Smooth muscle cell (in vitro differentiated cells): ENCODE data around the gene STK4. TPM values are rescaled to one million over a fixed set of nuclear protein-coding genes. Genes with fewer than 3 reads are reported as not detected.

Experiments used
- DNase-seq: peaks from one replicate; lab custom pipeline; 2025; ENCODE audit not compliant: unreplicated experiment; lab: John Stamatoyannopoulos, UW
- H2AFZ ChIP-seq: fragments of 200-600 bp; sonication (generic); 2 replicates; pipeline ENCODE4 v1.6.0; 2016; ENCODE audit warnings: antibody characterized with exemption, low read depth, mild to moderate bottlenecking
- H3F3A ChIP-seq: fragments of 200-600 bp; sonication (generic); 2 replicates; pipeline ENCODE4 v1.6.0; 2017; ENCODE audit warnings: antibody characterized with exemption, low read depth
- H3K27ac ChIP-seq: fragments of 200-600 bp; sonication (generic); 2 replicates; pipeline ENCODE4 v1.5.1; 2016; ENCODE audit warnings: low read depth, mild to moderate bottlenecking
- H3K27me3 ChIP-seq: fragments of 200-600 bp; sonication (generic); 2 replicates; pipeline ENCODE4 v1.6.1; 2016; ENCODE audit warnings: low read depth, mild to moderate bottlenecking
- H3K36me3 ChIP-seq: fragments of 200-600 bp; sonication (generic); 2 replicates; pipeline ENCODE4 v1.5.1; 2016; ENCODE audit warnings: low read depth
- H3K4me1 ChIP-seq: fragments of 200-600 bp; sonication (generic); 2 replicates; pipeline ENCODE4 v1.5.1; 2016; ENCODE audit warnings: low read depth
- H3K4me2 ChIP-seq: fragments of 200-600 bp; sonication (generic); 2 replicates; pipeline ENCODE4 v1.6.0; 2016; ENCODE audit warnings: mild to moderate bottlenecking
- H3K4me3 ChIP-seq: fragments of 200-600 bp; sonication (generic); 2 replicates; pipeline ENCODE4 v1.5.1; 2016; ENCODE audit warnings: mild to moderate bottlenecking
- H3K79me2 ChIP-seq: fragments of 200-600 bp; sonication (generic); 2 replicates; pipeline ENCODE4 v1.6.0; 2016; ENCODE audit warnings: low read depth, mild to moderate bottlenecking
- H3K9ac ChIP-seq: fragments of 200-600 bp; sonication (generic); 2 replicates; pipeline ENCODE4 v1.6.0; 2016; ENCODE audit warnings: low read depth
- H3K9me3 ChIP-seq: fragments of 200-600 bp; sonication (generic); replicated peaks from 2 replicates; pipeline ENCODE4 v1.5.1; 2016; ENCODE audit warnings: low read depth
- H4K20me1 ChIP-seq: fragments of 200-600 bp; sonication (generic); 2 replicates; pipeline ENCODE4 v1.6.0; 2016; ENCODE audit warnings: low read depth
- WGBS: methylation state at CpG from one replicate; pipeline ENCODE4 v1.1.7; 2016; ENCODE audit warnings: low lambda C conversion rate; 5-methylcytosine and 5-hydroxymethylcytosine counted together
- polyA plus RNA-seq: library from polyadenylated mRNA; unstranded; fragments of >200 nt; fragmentation: Nextera tagmentation; extraction: Ambion mirVana; gene quantifications from 2 replicates; pipeline ENCODE4 v1.2.1, GENCODE V29; 2016
- total RNA-seq: library from RNA; depleted of rRNA; stranded (reverse); fragments of >200 nt; gene quantifications from 2 replicates; pipeline ENCODE4 v1.2.3, GENCODE V29; 2014
- TF ChIP-seq, protein P1 (sequence below): fragments of 200-600 bp; sonication (generic); IDR thresholded peaks from 2 replicates; pipeline ENCODE4 v1.5.1; 2017; ENCODE audit warnings: borderline replicate concordance, mild to moderate bottlenecking, antibody characterized with exemption; ENCODE audit not compliant: insufficient read depth, poor library complexity, severe bottlenecking

The STK4 gene
- total and polyA plus RNA-seq, 2 experiments from 2014 or later = 16.8 to 33.5 TPM

DNA sequence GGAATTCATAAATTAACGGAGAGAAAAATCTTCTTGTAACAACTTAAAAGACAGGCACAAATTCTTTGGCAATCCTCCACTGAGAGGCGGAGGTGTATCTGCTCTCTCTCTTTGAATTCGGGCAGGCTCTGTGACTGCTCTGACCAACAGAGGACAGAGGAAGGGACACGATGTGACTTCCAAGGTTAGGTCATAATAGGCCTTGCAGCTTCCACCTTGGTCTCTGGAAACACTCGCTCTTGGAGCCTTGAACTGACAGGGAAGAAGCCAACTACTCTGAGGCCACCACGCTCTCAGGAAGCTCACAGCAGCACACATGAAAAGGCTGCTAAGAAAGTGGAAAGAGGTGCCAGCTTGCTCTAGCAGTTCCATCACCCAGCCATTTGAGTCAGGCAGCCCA, 21.1 kb upstream of the STK4 start:
- Histone ChIP-seq H3K79me2 (no peaks in the 10 kb centered on the region), H3K27ac (no peak overlapping the region), H2AFZ (no peak overlapping the region), H3K9me3 (no peaks in the 10 kb centered on the region), H4K20me1 (peaks cover 22% of the 10 kb centered on the region), H3K4me2 (no peak overlapping the region), H3K36me3 (no peaks in the 10 kb centered on the region), H3K9ac (no peak overlapping the region), H3K27me3 (no peaks in the 10 kb centered on the region), H3F3A (peaks cover 6% of the 10 kb centered on the region), H3K4me3 (no peak overlapping the region), H3K4me1 (no peaks in the 10 kb centered on the region)
- no peak for DNase-seq
- 97% methylated on average over 6 of the region's 6 CpGs for whole genome bisulfite sequencing
- TF ChIP-seq, protein P1, sequence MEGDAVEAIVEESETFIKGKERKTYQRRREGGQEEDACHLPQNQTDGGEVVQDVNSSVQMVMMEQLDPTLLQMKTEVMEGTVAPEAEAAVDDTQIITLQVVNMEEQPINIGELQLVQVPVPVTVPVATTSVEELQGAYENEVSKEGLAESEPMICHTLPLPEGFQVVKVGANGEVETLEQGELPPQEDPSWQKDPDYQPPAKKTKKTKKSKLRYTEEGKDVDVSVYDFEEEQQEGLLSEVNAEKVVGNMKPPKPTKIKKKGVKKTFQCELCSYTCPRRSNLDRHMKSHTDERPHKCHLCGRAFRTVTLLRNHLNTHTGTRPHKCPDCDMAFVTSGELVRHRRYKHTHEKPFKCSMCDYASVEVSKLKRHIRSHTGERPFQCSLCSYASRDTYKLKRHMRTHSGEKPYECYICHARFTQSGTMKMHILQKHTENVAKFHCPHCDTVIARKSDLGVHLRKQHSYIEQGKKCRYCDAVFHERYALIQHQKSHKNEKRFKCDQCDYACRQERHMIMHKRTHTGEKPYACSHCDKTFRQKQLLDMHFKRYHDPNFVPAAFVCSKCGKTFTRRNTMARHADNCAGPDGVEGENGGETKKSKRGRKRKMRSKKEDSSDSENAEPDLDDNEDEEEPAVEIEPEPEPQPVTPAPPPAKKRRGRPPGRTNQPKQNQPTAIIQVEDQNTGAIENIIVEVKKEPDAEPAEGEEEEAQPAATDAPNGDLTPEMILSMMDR = no peak

DNA sequence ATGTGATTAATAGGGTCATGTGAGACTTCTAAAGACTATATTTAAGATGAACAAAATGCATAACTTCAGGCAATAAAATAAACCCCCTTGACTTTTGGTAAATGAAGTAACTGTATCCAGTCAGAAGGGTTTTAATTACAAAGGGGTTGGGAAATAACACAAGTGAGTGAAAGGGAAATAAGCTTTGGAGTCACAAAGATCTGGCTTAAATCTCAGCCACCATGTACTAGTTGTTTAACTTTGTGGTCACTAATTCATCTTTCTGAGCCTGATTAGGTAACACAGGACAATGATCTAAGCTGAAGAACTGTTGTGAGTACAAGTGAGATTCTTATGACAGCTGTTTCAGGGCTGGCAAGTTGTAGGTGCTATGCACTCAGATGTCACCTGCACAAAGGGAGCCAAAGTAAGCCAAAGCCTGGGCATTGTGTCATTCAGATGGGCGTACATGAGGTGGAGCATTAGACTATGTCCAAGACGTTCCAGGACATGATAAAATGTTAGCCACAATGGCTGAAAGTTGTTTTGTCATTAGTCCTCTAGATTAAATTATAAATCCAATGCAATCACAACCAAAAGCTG, 19.9 kb upstream of the STK4 start:
- no peaks in the 10 kb centered on the region for H3K4me1 ChIP-seq
- H3K36me3 ChIP-seq = peaks cover 2% of the 10 kb centered on the region
- no peak for DNase-seq
- no peaks in the 10 kb centered on the region for H3K9me3 ChIP-seq
- no peaks in the 10 kb centered on the region for H3K79me2 ChIP-seq
- WGBS = 98% methylated on average over 2 of the region's 2 CpGs
- no peak overlapping the region for H3K27ac ChIP-seq
- no peak overlapping the region for H2AFZ ChIP-seq
- TF ChIP-seq, protein P1 = no peak
- no peaks in the 10 kb centered on the region for H3K27me3 ChIP-seq
- H3K9ac ChIP-seq = no peak overlapping the region
- peaks cover 19% of the 10 kb centered on the region for H4K20me1 ChIP-seq
- no peak overlapping the region for H3K4me3 ChIP-seq
- H3K4me2 ChIP-seq = no peak overlapping the region
- H3F3A ChIP-seq = peaks cover 6% of the 10 kb centered on the region

DNA sequence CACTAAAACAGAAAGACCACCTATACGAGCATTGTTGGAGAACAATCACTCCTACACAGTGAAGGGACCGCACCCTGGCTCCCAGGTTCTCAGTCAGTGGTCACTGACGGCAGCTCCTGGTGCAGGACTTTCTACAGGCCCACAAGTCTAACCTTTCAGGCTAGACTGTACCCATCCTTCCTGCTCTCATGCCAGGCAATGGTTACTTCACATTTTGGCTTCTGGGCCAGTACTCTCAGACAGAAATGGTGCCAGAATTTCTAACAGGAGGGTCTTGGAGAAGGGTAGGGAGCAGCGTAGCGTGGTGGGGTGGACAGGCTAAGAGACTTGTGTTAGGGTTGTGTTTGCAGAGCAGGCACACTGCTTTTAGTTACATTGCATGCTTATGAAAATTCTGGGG, 18.2 kb upstream of the STK4 start:
- peaks cover 13% of the 10 kb centered on the region for H4K20me1 ChIP-seq
- no peak overlapping the region for H3K4me2 ChIP-seq
- H2AFZ ChIP-seq = no peak overlapping the region
- no peaks in the 10 kb centered on the region for H3K79me2 ChIP-seq
- no peak for DNase-seq
- no peak overlapping the region for H3K27ac ChIP-seq
- H3K27me3 ChIP-seq = no peaks in the 10 kb centered on the region
- no peak overlapping the region for H3K4me3 ChIP-seq
- 95% methylated on average over 5 of the region's 5 CpGs for WGBS
- H3K4me1 ChIP-seq = no peaks in the 10 kb centered on the region
- TF ChIP-seq, protein P1 = no peak
- H3F3A ChIP-seq = peaks cover 6% of the 10 kb centered on the region
- no peak overlapping the region for H3K9ac ChIP-seq
- peaks cover 2% of the 10 kb centered on the region for H3K36me3 ChIP-seq
- H3K9me3 ChIP-seq = no peaks in the 10 kb centered on the region

DNA sequence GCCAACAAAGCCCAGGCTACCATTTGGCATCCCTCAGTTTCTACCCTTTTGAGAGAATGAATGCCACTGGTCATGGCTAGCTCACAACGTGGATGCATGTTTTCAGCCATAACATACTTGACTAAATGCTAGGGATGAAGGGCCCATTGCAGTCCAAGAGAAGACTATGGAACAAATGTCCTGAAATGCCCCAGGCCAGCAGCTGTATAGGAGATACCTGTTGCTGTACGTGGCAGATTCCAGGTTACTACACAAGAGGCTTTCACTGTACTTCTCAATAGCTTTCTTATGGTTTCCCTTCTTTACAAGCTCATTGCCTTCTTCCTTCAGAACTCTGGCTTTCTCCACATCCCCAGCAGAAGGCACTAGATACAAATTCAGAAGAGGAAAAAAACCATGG, 17.8 kb upstream of the STK4 start:
- H3K9ac ChIP-seq = no peak overlapping the region
- no peak overlapping the region for H3K4me3 ChIP-seq
- H3K9me3 ChIP-seq = no peaks in the 10 kb centered on the region
- H2AFZ ChIP-seq = no peak overlapping the region
- H4K20me1 ChIP-seq = peaks cover 13% of the 10 kb centered on the region
- 100% methylated on average over 2 of the region's 2 CpGs for whole genome bisulfite sequencing
- no peaks in the 10 kb centered on the region for H3K27me3 ChIP-seq
- H3F3A ChIP-seq = peaks cover 5% of the 10 kb centered on the region
- no peak overlapping the region for H3K27ac ChIP-seq
- H3K4me1 ChIP-seq = no peaks in the 10 kb centered on the region
- TF ChIP-seq, protein P1 = no peak
- H3K4me2 ChIP-seq = no peak overlapping the region
- H3K36me3 ChIP-seq = peaks cover 2% of the 10 kb centered on the region
- no peak for DNase-seq
- no peaks in the 10 kb centered on the region for H3K79me2 ChIP-seq
